ENCODE results near the gene USP9X.

DNA sequence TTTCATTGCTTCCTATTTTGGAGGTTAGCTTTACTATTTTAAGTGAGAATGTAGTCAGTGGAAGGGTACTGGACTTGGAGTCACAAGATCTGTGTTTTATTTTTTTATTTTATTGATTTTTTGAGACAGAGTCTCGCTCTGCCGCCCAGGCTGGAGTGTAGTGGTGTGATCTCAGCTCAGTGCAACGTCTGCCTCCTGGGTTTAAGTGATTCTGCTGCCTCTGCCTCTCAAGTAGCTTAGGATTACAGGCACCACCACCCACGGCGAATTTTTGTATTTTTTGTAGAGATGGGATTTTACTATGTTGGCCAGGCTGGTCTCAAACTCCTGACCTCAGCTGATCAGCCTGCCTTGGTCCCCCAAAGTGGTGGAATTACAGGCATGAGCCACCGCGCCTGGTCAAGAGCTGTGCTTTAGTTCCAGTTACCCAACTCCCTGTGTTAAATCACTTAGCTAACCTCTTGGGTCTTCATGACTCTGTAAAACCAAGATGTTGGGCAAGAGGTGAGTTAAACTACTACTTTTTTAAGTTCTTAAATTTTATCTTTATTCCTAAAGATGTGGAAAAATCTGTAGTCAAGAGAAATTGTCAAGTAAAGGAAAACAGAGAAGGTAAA is 11.2 kb downstream of the USP9X start:
- TF ChIP-seq, protein P1, sequence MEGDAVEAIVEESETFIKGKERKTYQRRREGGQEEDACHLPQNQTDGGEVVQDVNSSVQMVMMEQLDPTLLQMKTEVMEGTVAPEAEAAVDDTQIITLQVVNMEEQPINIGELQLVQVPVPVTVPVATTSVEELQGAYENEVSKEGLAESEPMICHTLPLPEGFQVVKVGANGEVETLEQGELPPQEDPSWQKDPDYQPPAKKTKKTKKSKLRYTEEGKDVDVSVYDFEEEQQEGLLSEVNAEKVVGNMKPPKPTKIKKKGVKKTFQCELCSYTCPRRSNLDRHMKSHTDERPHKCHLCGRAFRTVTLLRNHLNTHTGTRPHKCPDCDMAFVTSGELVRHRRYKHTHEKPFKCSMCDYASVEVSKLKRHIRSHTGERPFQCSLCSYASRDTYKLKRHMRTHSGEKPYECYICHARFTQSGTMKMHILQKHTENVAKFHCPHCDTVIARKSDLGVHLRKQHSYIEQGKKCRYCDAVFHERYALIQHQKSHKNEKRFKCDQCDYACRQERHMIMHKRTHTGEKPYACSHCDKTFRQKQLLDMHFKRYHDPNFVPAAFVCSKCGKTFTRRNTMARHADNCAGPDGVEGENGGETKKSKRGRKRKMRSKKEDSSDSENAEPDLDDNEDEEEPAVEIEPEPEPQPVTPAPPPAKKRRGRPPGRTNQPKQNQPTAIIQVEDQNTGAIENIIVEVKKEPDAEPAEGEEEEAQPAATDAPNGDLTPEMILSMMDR (IDR thresholded peaks at IDR 0.05) = no peak
- no peak for TF ChIP-seq POLR2AphosphoS5 (IDR thresholded peaks at IDR 0.05; ENCODE audit: insufficient read depth in 1 of 2, low read depth in 1 of 2)

Measured in vagina (tissue), 2 donors.